HG03139 (cell line): Measurements from ENCODE around the gene MLPH.

ENCODE experiments used
- ATAC-seq: cut with Tn5 transposase; IDR thresholded peaks from one replicate; pipeline ENCODE4 v1.9.1; 2021; ENCODE audit not compliant: unreplicated experiment

MLPH gene

DNA sequence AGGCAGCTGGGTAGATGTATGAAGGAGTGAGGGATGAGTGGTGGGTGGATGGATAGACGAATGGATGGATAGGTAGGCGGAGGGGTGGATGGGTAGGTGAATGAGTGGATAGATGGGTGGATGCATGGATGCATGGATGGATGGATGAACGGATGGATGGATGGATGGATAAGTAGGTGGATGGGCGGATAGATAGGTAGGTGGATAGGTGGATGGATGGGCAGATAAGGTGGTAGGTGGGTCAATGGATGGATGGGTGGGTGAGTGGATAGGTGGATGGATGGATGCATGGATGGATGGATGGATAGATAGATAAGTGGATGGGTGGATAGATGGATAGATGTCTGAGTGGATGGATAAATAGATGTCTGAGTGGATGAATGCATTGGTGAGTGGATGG lies 30.1 kb downstream of the MLPH start:
- no peak for ATAC-seq

DNA sequence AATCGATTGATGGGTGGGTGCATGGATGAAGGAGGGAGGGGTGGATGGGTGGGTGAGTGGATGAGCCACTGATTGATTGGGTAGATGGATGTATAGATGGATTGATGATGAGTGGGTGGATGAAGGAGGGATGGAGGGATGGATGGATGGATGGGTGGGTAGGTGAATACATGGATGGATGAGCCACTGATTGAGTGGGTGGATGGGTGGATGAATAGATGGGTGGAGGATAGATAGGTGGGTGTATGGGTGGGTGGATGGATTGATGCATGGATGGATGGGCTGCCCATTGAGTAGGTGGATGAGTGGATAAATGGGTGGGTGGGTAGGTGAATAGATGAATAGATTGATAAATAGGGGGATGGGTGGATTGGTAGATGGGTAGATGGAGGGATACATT lies 30.9 kb downstream of the MLPH start:
- ATAC-seq = no peak

DNA sequence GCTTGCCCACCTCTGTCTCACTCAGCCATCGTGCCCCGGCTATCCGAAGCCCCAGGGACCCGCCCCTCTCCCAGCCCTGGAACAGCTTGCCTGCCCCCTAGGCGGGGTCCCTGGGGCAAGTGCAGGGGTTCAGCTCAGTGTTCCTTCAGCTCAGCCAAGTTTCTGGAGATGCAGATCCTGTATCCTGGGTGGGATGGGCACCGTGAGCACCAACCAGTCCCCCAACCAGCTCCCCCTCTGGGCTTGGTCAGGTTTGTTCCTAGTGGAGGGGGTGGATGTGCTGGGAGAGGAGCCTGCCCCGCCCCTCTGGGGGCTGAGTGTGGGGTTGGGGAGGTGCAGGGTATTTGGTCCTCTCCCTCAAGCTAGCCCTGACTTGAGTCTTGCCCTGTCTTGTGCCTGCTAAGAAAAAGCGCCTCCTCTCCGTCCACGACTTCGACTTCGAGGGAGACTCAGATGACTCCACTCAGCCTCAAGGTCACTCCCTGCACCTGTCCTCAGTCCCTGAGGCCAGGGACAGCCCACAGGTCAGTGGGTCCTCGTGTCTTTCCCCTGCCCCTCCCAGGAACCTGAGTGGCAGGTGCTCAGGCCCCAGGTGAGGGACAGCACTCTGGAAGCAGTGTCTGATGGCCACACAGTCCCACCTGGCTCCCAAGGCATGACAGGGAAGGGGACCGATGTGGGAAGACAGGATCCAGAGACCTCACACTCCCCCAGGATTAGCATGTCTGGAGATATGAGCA lies 32.6 kb downstream of the MLPH start:
- ATAC-seq = no peak

DNA sequence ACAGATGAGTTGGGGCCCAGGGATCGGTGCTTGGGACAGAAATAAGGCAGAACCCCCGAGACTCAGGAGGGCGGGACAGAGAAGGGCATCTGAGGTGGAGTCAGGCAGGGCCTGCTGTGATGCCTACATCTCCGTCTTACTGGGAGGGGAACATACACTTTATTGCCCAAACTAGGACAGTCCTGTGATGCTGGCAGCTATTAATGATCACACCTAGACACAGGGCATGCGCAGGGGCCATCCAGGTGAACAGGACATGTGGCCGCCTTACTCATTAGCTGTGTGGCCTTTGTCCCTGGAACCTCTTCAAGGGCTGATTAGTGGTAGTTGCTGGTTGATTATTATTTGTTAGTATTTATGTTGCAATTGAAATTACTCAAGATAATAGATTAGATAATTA lies 33.2 kb downstream of the MLPH start:
- ATAC-seq = no peak

DNA sequence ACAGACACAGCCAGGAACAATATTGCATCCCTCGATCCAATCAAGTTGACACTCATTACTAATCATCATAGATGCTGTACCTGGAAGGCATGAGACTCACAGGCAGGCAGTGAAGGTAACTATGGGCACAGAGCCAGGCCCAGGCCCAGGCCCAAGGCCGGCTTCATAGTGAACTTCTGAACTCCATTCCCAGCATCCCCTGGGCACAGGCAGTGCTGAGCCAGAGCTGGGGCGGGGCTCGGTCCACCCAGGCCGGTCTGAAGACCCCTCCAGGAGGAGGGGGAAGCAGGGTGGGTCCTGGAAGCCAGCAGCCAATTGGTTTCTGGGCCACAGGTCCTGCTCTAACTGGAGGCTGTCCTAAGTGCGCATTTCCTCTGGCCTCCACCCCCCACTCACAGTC lies 37.6 kb downstream of the MLPH start:
- ATAC-seq = no peak

DNA sequence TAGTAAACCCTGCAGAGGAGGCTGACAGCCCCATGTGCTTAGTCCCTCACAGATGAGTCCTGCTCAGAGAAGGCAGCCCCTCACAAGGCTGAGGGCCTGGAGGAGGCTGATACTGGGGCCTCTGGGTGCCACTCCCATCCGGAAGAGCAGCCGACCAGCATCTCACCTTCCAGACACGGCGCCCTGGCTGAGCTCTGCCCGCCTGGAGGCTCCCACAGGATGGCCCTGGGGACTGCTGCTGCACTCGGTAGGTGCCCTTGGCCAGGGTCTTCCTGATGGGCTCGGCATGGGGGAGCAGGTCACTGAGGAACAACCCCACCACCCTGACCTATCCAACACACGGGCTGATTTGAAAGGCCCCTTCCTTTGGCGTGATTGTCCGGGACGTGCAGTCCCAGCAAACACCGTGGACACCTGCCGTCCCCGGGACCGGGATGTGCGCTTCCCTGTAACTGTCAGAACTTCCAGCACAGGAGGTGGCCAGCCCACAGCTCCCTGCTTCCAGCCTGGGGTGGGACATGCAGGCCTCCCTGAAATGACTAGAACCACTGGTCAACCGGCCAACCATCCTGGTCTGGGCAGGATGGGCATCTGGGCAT lies 38.6 kb downstream of the MLPH start:
- no peak for ATAC-seq

DNA sequence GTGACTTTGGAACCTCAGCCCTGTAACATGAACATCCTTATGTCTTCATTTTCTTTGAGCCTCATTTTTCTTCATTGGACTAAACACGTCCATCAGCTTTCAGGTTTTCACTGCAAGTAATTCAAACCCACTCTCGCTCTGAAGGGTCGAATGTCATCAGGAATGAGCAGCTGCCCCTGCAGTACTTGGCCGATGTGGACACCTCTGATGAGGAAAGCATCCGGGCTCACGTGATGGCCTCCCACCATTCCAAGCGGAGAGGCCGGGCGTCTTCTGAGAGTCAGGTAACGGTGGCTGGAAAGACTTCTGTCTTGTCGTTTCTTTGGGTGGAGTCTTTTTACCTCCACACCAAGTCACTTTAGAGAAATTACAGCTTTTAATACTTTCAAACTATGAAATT lies 40.2 kb downstream of the MLPH start:
- no peak for ATAC-seq

DNA sequence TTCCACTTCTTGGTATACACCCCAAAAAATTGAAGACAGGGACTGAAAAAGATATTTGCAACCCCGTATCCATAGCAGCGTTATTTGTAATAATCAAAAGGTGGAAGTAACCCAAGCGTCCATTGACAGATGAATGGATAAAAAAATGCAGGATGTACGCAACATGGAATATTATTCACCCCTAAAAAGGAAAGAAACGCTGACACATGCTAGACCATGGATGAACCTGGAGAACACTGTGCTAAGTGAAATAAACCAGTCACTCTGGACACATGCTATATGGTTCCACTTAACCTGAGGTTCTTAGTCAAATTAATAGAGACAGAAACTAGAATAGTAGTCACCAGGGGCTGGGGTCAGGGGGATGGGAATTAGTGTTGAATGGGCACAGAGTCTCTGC lies 40.7 kb downstream of the MLPH start:
- ATAC-seq = no peak

DNA sequence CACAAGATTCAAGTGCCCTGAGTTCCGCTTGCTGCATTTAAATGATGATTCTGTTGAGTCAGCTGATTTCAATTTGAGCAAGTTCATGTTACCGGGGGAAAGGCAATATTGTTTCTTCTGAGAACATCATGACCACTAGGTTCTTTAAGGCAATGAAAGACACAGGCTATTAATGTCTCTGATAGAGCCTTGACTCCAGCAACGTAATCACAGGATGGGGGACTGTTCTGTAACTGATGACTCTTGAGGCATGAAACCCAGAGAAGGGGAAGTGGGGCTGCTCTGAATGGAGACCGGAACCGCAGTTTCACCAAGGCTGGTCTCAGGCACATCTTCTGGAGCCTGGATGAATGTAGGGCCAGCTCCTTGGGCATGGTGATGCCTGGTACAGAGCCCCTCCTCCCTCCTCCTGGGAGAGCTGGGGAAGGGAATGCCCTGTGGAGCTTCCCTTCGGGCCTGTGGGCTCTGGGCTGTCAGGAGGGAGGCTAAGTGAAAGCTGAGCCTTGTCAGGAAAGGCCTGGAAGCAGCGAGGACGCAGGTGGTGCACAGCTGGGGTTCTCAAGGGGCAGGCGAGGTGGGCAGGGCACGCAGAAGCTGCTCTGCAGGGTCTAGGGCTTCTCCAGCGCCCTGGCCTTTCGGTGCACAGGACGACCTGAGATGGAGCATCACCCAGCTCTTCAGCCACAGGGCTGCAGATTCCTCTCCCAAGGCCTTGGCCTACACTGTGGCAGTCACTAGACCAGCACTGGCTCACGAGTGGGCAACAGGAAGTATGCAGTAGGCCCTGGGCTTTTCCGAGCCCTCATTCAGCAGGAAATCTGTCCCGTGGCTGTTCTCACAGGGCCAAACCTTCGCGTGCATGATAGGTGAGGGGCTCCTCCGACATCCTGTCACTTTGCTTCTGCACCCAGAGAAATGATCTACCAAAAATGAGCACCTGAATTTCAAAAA lies 42.7 kb downstream of the MLPH start:
- ATAC-seq = peak; percentile 85

DNA sequence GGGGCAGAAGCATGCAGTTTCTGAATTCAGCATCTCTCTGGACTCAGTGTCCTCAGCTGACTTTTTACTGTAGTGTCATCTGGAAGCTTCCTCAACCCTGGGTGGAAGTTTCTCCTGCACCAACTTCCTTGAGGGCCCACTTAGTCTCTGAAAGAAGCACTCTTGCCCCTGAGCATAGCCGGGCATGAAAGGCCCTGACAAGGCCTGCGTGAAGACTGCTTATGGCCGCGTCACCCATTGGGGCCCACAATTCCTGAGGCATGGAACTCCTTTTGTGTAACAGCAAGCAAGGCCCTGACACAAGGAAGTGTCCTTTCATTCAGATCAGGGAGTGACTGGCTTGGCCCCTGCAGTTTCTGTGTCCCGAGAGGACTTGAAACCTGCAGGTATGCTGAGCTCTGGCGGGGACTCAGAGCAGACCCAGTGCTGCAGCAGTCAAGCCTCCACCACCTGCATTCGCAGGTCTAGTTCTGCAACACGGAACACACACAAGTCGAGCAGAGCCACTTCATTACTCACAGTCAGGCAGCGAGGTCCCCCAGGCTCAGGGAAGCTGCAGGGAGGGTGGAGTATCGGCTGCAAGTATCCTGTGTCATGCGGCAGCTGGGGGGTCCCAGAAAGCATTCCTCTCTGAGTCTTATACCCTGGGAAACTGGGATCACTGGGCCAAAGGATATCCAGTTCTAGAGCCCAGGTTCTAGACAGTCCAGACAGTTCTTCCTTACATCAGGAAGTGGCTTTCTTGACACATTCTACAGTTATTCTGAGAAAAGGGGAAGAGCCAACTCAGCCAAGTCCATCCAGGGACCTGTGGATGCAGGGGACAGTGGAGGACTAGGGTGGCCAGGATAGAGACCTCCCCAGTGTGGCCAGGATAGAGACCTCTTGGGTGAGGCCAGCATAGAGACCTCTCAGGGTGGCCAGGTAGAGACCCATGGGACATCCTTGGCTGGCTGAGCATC lies 43.7 kb downstream of the MLPH start:
- peak; percentile 40 for ATAC-seq

DNA sequence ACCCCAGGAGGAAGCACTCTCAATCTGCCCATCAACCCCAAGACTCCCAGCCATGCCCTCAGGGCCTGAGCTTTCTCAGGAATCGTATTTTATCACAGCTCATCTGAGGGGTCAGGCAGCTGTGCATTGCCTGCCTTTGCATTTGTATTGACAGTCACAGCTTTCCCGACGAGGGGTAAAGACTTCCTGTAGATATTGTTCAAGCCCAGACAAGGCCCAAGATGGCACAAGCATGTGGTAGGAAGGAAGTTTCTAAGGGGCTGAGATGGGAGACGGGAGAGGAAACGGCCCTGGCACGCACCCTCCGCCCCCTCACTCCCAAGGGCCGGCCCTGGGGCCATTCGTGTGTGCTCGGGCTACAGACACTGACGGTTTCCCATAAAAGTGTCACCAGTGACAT lies 45.1 kb downstream of the MLPH start:
- no peak for ATAC-seq

DNA sequence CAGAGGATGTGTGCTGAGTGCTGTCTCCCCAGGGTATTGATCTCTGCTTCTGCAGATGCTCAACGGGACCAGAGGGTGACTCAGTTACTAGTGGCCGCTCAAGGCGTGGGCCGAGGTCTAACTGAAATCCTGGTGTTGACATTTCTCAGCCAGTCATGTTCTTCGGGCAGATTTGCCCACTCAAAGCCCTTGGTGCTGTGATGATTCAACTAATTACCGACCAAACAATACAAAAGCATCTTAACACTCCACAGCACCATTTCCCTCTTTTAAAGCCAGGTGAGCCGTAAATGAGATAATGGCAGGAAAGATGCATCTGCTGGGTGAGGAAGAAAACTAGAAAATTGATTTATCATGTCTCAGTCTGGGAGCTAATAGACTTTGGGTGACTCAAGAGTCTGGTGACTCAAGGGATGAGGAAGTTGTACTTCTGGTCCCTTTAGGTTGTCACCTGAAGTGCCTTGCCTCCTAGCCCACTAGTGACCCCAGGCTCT lies 46.7 kb downstream of the MLPH start:
- no peak for ATAC-seq

DNA sequence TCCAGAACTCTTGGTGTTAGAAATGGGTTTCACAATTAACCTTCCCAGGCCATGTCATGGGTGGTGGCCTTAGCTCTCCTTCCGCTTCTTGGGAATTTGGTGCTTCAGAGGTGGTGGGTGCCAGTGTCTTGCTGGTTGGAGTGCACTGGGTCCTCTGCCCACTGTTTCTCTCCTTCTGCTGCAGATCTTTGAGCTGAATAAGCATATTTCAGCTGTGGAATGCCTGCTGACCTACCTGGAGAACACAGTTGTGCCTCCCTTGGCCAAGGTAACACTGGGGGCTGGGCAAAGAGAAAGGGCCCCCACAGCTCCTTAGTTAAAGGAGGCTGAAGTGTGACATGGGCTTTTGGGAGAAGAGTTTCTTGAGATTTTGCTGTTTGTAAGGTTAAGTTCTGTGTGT lies 47.3 kb downstream of the MLPH start:
- ATAC-seq = no peak

DNA sequence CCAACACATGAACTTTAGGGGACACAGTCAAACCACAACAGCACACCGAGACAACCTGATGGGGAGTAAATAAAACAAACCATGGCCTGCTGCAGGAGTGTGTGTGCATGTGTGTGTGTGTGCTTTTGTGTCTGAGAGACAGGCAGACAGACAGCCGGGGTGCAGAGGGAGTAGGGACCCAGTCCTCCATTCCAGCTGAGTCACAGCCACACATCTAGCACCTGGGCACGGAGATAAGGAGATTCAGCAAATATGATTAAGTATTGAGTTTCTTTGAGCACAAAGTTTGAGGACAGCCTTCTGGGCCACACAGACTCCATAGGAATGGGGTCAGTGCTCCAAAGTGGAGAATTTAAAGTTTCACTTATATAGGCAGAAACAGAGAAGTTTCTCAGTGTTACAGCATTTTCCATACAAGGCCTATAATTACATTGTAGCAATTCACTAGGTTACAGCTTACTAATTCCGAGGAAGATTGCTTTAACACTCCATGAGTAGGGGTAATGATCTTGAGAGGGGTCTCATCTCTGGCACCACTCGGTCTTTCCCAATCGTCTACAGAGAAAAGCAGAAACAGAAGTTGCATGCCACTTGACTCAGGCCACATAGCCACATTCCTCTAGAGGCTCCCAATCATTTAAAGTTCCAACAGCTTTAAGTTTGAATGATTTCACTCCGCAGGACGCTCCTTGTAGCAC lies 48.5 kb downstream of the MLPH start:
- no peak for ATAC-seq

DNA sequence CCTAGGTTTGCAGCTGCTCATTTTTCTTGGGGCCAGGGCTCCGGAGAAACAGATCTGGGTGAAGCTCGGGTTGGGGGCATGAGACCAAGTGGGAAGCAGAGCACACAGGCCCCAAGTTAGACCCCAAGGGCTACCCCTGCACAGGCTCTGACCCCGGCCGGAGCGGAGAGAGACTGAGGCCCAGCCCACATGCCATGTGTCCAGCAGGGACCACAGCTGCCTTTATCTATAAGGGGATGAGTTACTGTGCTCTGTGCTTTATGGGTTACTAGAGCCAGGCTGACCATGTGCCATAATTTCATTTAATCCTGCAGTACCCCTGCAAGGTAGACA lies 49.0 kb downstream of the MLPH start:
- ATAC-seq = no peak

DNA sequence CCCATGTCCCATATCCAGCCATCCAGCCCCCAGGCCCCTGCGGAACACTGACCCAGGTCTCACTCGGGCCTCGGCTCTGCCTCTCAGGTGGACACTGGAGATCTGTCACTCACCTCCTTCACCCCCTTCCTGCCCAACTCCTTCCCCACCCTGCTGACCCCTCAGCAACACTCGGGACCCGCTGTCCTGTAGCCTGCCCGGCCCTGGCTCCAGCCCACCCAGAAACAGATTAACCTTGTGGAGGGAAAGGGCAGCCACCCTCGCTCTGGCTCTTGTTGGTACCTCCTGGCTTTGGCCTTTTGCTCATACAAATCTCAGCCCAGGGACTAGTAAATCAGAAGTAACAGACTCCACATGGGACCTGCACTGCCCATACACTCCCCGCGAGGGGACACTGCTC lies 49.6 kb downstream of the MLPH start:
- ATAC-seq = no peak

DNA sequence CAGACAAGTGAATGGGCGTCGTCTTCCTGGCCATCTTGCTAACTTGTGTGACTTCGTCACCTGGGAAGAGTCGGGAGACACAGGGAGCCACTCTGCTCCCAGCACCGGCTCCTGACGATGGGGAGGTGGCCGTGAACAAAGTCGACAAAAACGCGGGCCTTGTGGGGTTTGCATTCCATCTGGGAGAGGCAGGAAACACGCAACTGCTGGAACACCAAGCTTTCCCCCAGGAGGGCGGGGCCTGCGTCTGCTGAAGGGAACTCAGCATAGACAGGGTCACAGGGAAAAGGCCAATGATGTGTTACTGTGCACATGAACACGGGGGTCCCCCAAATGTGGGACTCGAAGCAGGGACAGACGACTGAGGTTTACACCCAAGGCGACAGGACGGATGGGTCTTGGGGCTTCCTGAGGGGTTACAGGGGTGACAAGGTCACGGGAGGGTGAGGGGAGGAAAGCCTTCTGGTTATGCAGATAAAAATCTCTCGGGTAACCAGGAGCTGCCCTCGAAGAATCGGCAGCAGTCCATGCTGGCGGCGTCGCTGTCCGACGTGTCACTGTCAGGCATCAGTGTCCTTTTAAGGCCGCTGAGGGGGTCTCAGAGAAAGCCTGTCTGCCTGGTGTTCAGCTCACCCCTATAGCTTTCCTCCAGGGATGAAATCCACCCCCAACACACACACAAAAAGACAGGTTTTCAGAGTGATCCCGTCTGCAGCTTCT lies 51.1 kb downstream of the MLPH start:
- no peak for ATAC-seq

DNA sequence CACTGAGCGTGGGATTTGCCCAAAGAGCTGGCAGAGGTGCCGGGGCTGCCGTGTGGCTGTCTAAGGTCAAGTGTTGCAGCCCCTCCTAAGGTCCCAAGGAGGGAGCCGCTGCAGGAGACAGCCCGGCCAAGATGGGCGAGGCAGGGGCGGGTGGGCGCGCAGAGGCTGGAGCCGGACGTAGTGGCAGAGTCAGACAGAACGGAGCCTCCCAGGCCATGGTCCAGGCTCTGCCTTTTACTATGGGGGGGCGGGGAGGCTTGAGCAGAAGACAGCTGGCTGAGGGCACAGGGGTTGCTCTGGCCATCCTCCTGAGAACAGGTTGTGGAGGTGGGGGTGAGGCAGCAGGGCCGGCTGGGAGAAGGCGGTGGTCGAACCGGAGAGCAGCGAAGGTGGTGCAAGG lies 51.9 kb downstream of the MLPH start:
- no peak for ATAC-seq

DNA sequence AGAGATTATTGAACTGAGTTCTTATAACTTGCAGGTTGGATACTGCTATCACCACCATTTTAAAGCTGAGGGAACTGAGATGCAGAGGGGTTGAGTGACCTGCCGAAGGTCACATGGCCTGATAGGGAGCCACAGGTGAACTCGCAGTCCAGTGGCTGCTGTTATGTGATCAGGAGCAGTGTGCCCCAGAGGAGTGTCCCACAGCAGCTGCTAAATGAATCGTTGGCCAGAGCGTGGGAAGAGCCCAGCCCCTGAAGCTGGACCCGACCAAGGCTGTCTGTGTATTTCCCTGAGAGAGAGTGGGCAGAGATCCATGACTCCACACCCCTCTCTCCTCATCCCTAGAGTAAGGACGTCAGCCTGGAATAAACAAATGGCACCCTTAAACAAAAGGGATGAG lies 52.6 kb downstream of the MLPH start:
- ATAC-seq = no peak
